Urinary bladder (tissue), 4 donors: ENCODE results near the gene SPATA25. TPM values are rescaled to one million over a fixed set of nuclear protein-coding genes. Genes with fewer than 3 reads are reported as not detected.

Experiments used
- DNase-seq: peaks from one replicate; pipeline ENCODE4 v3.0.0-alpha.2; 2015; ENCODE audit errors: extremely low spot score
- H3K27ac ChIP-seq: one replicate; pipeline ENCODE4 v1.5.1; 2013; ENCODE audit warnings: low read depth, mild to moderate bottlenecking, moderate library complexity
- H3K36me3 ChIP-seq: one replicate; pipeline ENCODE4 v1.6.1; 2013; ENCODE audit warnings: mild to moderate bottlenecking, moderate library complexity; ENCODE audit not compliant: insufficient read depth
- H3K4me1 ChIP-seq: one replicate; pipeline ENCODE4 v1.6.1; 2013; ENCODE audit warnings: mild to moderate bottlenecking, moderate library complexity; ENCODE audit not compliant: insufficient read depth
- H3K4me3 ChIP-seq: one replicate; pipeline ENCODE4 v1.5.1; 2013; ENCODE audit warnings: low read depth, low read length
- WGBS: extraction: QIAGEN DNeasy Blood & Tissue Kit; methylation state at CpG from one replicate; pipeline ENCODE4 v1.1.7; 2013; 5-methylcytosine and 5-hydroxymethylcytosine counted together
- polyA plus RNA-seq: library from polyadenylated mRNA; stranded (reverse); fragments of 200-250 nt; gene quantifications from one replicate; pipeline ENCODE4 v1.2.3, GENCODE V29; 2013
- total RNA-seq: library from RNA; depleted of rRNA; stranded (reverse); fragments of >200 nt; gene quantifications from one replicate; pipeline ENCODE4 v1.2.3, GENCODE V29; 2014
- donor health status: healthy with polysubstance abuse.
- donor health status: healthy.

Gene SPATA25
- total and polyA plus RNA-seq, 2 donors, result 1.7 to 3.8 TPM

DNA sequence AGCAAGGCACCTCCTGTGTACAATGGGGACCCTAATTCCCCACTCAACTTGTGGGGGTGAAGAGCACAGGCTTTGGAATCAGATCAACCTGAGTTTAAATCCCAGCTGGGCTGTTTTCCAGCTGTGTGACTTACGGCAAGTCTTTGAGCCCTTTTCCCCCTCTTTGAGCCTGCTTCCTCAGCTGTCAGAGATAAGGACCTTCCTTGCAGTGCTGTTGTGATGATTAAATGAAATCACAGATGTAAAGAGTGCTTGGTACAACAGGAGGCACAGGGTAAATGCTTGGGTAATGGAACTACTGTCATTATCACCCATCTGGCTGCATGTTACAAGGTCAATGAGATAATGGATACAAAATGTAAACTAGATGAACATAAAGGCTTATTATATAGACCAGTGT is 50.6 kb downstream of the SPATA25 start:
- H3K4me3 ChIP-seq, result no peak overlapping the region
- DNase-seq, result no peak
- 14% methylated on average over 1 of the region's 1 CpG for WGBS
- H3K4me1 ChIP-seq, result no peaks in the 10 kb centered on the region
- H3K27ac ChIP-seq, result no peak overlapping the region
- no peaks in the 10 kb centered on the region for H3K36me3 ChIP-seq

Other genes with a start within 250 kb of the SPATA25 start
- gene WFDC11, start 217.4 kb downstream of the SPATA25 start, total RNA-seq, result not detected
- gene WFDC11, start 217.4 kb downstream of the SPATA25 start, polyA plus RNA-seq, result not detected
- 0.37 TPM for gene WFDC13, start 185.6 kb downstream of the SPATA25 start, total RNA-seq
- 0.14 TPM for gene WFDC13, start 185.6 kb downstream of the SPATA25 start, polyA plus RNA-seq
- gene WFDC10B, start 182.6 kb downstream of the SPATA25 start, total RNA-seq, result not detected
- gene WFDC10B, start 182.6 kb downstream of the SPATA25 start, polyA plus RNA-seq, result 6.9 TPM
- not detected for gene SPINT4, start 165.3 kb downstream of the SPATA25 start, total RNA-seq
- gene SPINT4, start 165.3 kb downstream of the SPATA25 start, polyA plus RNA-seq, result not detected
- gene WFDC3, start 95.7 kb downstream of the SPATA25 start, total RNA-seq, result 0.90 TPM
- 31.5 TPM for gene WFDC3, start 95.7 kb downstream of the SPATA25 start, polyA plus RNA-seq
- 8.1 TPM for gene DNTTIP1, start 95.7 kb downstream of the SPATA25 start, total RNA-seq
- 67.0 TPM for gene DNTTIP1, start 95.7 kb downstream of the SPATA25 start, polyA plus RNA-seq
- gene UBE2C, start 75.0 kb downstream of the SPATA25 start, total RNA-seq, result 15.6 TPM
- 2.2 TPM for gene UBE2C, start 75.0 kb downstream of the SPATA25 start, polyA plus RNA-seq
- gene TNNC2, start 60.3 kb downstream of the SPATA25 start, total RNA-seq, result 23.2 TPM
- 4.1 TPM for gene TNNC2, start 60.3 kb downstream of the SPATA25 start, polyA plus RNA-seq
- 33.5 TPM for gene SNX21, start 53.8 kb downstream of the SPATA25 start, total RNA-seq
- gene SNX21, start 53.8 kb downstream of the SPATA25 start, polyA plus RNA-seq, result 93.2 TPM
- gene ACOT8, start 30.2 kb downstream of the SPATA25 start, total RNA-seq, result 13.1 TPM
- 29.5 TPM for gene ACOT8, start 30.2 kb downstream of the SPATA25 start, polyA plus RNA-seq
- 5.6 TPM for gene ZSWIM3, start 30.0 kb downstream of the SPATA25 start, total RNA-seq
- 2.7 TPM for gene ZSWIM3, start 30.0 kb downstream of the SPATA25 start, polyA plus RNA-seq
- 4.6 TPM for gene ZSWIM1, start 6.4 kb downstream of the SPATA25 start, total RNA-seq
- 6.9 TPM for gene ZSWIM1, start 6.4 kb downstream of the SPATA25 start, polyA plus RNA-seq
- 4.8 TPM for gene NEURL2, start 3.6 kb upstream of the SPATA25 start, total RNA-seq
- 11.7 TPM for gene NEURL2, start 3.6 kb upstream of the SPATA25 start, polyA plus RNA-seq
- 31.7 TPM for gene CTSA, start 3.7 kb upstream of the SPATA25 start, total RNA-seq
- 129 TPM for gene CTSA, start 3.7 kb upstream of the SPATA25 start, polyA plus RNA-seq
- 51.5 TPM for gene PLTP, start 24.5 kb upstream of the SPATA25 start, total RNA-seq
- 221 TPM for gene PLTP, start 24.5 kb upstream of the SPATA25 start, polyA plus RNA-seq
- gene PCIF1, start 47.1 kb upstream of the SPATA25 start, total RNA-seq, result 11.5 TPM
- 44.0 TPM for gene PCIF1, start 47.1 kb upstream of the SPATA25 start, polyA plus RNA-seq
- 11.9 TPM for gene ZNF335, start 84.6 kb upstream of the SPATA25 start, total RNA-seq
- gene ZNF335, start 84.6 kb upstream of the SPATA25 start, polyA plus RNA-seq, result 12.4 TPM
- gene MMP9, start 121.3 kb upstream of the SPATA25 start, total RNA-seq, result 1.9 TPM
- 2.1 TPM for gene MMP9, start 121.3 kb upstream of the SPATA25 start, polyA plus RNA-seq
- 0.69 TPM for gene SLC12A5, start 141.6 kb upstream of the SPATA25 start, total RNA-seq
- 1.5 TPM for gene SLC12A5, start 141.6 kb upstream of the SPATA25 start, polyA plus RNA-seq
- gene NCOA5, start 202.3 kb upstream of the SPATA25 start, total RNA-seq, result 13.2 TPM
- gene NCOA5, start 202.3 kb upstream of the SPATA25 start, polyA plus RNA-seq, result 21.9 TPM
- gene CD40, start 230.7 kb upstream of the SPATA25 start, total RNA-seq, result 3.1 TPM
- 21.3 TPM for gene CD40, start 230.7 kb upstream of the SPATA25 start, polyA plus RNA-seq